KMS-11 (cell line): Measurements from ENCODE around the gene MEIOSIN.

Experiments
- H2AFZ ChIP-seq: fragments of 200-600 bp; sonication (generic); 2 replicates; pipeline ENCODE4 v1.6.1; 2016; ENCODE audit warnings: antibody characterized with exemption, mixed run types, low read depth
- H3K27ac ChIP-seq: fragments of 200-600 bp; sonication (generic); 2 replicates; pipeline ENCODE4 v1.6.1; 2016; ENCODE audit warnings: mild to moderate bottlenecking, mixed run types
- H3K27me3 ChIP-seq: fragments of 200-600 bp; sonication (generic); 2 replicates; pipeline ENCODE4 v1.6.1; 2017; ENCODE audit warnings: mild to moderate bottlenecking, low read depth, mixed run types, moderate library complexity; ENCODE audit not compliant: insufficient read depth
- H3K36me3 ChIP-seq: fragments of 200-600 bp; sonication (generic); 2 replicates; pipeline ENCODE4 v1.6.1; 2017; ENCODE audit warnings: mild to moderate bottlenecking, mixed run types; ENCODE audit not compliant: insufficient read depth
- H3K4me1 ChIP-seq: fragments of 200-600 bp; sonication (generic); 2 replicates; pipeline ENCODE4 v1.6.1; 2016; ENCODE audit warnings: mild to moderate bottlenecking, low read depth, mixed run types; ENCODE audit not compliant: poor library complexity, severe bottlenecking
- H3K4me2 ChIP-seq: fragments of 200-600 bp; sonication (generic); 2 replicates; pipeline ENCODE4 v1.7.0; 2016; ENCODE audit warnings: mild to moderate bottlenecking, mixed run types
- H3K4me3 ChIP-seq: fragments of 200-600 bp; sonication (generic); IDR thresholded peaks from 2 replicates; pipeline ENCODE4 v1.6.1; 2017; ENCODE audit warnings: low read depth, low read length, mixed read lengths; ENCODE audit not compliant: insufficient read depth
- H3K79me2 ChIP-seq: fragments of 200-600 bp; sonication (generic); 2 replicates; pipeline ENCODE4 v1.6.1; 2016; ENCODE audit warnings: low read depth, mixed run types; ENCODE audit not compliant: insufficient read depth
- H3K9ac ChIP-seq: fragments of 200-600 bp; sonication (generic); 2 replicates; pipeline ENCODE4 v1.6.1; 2016; ENCODE audit warnings: mild to moderate bottlenecking, mixed run types
- H4K20me1 ChIP-seq: fragments of 200-600 bp; sonication (generic); 2 replicates; pipeline ENCODE4 v1.6.1; 2016; ENCODE audit warnings: mild to moderate bottlenecking, mixed run types; ENCODE audit not compliant: insufficient read depth
- TF ChIP-seq, protein P1 (sequence below): fragments of 200-600 bp; sonication (generic); conservative IDR thresholded peaks from 2 replicates; pipeline ENCODE4 v1.6.1; 2017; ENCODE audit warnings: low read depth, mild to moderate bottlenecking, antibody characterized with exemption, low read length, moderate library complexity, mixed read lengths

Gene MEIOSIN

DNA sequence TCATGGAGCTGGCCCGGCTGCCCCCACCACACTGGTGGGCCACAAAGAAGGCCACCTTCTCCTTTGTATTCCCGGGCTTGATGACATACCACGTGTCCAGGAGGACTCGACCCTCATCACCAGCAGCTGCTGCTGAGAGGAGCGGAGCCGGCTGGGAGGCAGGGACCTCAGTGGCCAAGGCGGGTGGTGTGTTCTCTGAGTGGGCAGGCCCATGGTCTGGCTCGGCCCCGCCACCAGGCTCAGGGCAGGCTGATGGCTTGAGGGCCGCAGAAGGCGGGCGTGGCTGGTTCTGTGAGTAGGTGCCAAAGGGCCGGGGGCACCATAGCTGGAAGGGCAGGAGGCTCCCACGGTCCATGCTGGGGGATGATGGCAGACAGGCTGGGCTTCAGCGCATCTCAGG lies 20.1 kb upstream of the MEIOSIN start:
- H4K20me1 ChIP-seq, result no peaks in the 10 kb centered on the region
- TF ChIP-seq, protein P1, sequence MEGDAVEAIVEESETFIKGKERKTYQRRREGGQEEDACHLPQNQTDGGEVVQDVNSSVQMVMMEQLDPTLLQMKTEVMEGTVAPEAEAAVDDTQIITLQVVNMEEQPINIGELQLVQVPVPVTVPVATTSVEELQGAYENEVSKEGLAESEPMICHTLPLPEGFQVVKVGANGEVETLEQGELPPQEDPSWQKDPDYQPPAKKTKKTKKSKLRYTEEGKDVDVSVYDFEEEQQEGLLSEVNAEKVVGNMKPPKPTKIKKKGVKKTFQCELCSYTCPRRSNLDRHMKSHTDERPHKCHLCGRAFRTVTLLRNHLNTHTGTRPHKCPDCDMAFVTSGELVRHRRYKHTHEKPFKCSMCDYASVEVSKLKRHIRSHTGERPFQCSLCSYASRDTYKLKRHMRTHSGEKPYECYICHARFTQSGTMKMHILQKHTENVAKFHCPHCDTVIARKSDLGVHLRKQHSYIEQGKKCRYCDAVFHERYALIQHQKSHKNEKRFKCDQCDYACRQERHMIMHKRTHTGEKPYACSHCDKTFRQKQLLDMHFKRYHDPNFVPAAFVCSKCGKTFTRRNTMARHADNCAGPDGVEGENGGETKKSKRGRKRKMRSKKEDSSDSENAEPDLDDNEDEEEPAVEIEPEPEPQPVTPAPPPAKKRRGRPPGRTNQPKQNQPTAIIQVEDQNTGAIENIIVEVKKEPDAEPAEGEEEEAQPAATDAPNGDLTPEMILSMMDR, result no peak
- H3K4me3 ChIP-seq, result no peak overlapping the region
- H3K9ac ChIP-seq, result no peak overlapping the region
- H3K36me3 ChIP-seq, result no peaks in the 10 kb centered on the region
- peaks cover 31% of the 10 kb centered on the region for H3K4me1 ChIP-seq
- H3K27me3 ChIP-seq, result no peaks in the 10 kb centered on the region
- H3K27ac ChIP-seq, result no peak overlapping the region
- no peak overlapping the region for H2AFZ ChIP-seq
- H3K79me2 ChIP-seq, result peaks cover 26% of the 10 kb centered on the region; the same call in 1 of the 2 replicates
- no peak overlapping the region for H3K4me2 ChIP-seq

DNA sequence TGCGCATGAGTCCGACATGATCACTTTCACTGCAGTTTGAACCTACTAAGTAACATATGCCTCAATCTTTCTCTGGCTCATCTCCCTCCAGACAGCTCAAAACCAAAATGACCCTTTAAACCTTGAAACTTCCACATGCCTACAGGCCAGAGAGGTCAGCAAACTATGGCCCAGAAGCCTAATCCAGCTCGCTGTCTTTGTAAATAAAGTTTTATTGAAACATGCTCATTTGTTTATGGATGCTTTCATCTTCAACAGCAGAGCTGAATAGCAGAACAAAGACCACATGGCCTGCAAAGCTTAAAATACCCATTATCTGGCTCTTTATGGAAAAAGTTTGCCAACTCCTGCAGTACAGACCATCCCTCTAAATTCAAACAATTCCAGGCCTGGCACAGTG lies 18.1 kb upstream of the MEIOSIN start:
- Histone ChIP-seq H3K27ac (no peak overlapping the region), H4K20me1 (no peaks in the 10 kb centered on the region), H3K27me3 (no peaks in the 10 kb centered on the region), H3K79me2 (peaks cover 33% of the 10 kb centered on the region; the same call in 1 of the 2 replicates), H3K36me3 (no peaks in the 10 kb centered on the region), H3K4me1 (peaks cover 29% of the 10 kb centered on the region), H3K4me2 (no peak overlapping the region; the same call in 1 of the 2 replicates), H3K4me3 (no peak overlapping the region), H2AFZ (no peak overlapping the region), H3K9ac (no peak overlapping the region)
- TF ChIP-seq, protein P1, result no peak

DNA sequence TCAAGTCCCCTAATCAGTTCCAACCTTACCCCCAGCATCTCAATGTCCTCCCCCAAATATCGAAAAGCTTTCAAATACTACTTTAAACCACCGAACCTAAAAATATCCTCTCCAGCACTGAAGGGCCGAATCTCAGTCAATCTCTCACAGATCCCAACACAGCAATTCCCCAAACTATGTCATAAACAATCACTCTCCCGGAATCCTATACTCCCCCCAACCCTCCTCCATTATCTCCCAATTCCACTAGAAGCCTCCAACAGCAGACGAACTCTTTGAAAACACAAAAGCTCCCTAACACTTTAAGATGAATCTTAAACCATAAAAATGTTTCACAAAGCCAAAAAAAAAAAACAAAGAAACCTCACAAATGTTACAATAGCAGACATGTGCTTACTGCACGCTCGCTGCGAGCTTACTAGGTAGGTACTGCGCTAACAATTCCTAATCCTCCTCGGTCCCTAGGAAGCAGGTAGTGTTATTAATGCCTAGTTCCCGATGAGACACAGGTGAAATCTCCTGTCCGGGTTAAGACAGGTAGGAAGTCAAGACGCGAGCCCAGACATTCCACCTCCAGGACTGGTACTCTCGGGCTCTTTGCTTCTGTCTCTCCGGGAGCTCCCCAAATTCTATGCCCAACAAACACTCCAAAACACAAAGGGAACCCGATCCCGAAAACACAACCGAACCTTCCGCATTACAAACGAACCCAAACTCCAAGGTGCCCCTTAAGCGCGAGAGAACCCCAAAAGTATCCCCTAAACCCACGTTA lies 16.7 kb upstream of the MEIOSIN start:
- peaks cover 33% of the 10 kb centered on the region; the same call in 1 of the 2 replicates for H3K79me2 ChIP-seq
- peak overlapping the region; percentile 52 for H3K27ac ChIP-seq
- peaks cover 29% of the 10 kb centered on the region for H3K4me1 ChIP-seq
- peak overlapping the region; percentile 15; the same call in 1 of the 2 replicates for H2AFZ ChIP-seq
- H3K9ac ChIP-seq, result peak overlapping the region; percentile 67
- H4K20me1 ChIP-seq, result no peaks in the 10 kb centered on the region
- no peaks in the 10 kb centered on the region for H3K36me3 ChIP-seq
- peak overlapping the region; percentile 83 for H3K4me2 ChIP-seq
- H3K27me3 ChIP-seq, result no peaks in the 10 kb centered on the region
- H3K4me3 ChIP-seq, result peak overlapping the region; percentile 76
- TF ChIP-seq, protein P1, result no peak

DNA sequence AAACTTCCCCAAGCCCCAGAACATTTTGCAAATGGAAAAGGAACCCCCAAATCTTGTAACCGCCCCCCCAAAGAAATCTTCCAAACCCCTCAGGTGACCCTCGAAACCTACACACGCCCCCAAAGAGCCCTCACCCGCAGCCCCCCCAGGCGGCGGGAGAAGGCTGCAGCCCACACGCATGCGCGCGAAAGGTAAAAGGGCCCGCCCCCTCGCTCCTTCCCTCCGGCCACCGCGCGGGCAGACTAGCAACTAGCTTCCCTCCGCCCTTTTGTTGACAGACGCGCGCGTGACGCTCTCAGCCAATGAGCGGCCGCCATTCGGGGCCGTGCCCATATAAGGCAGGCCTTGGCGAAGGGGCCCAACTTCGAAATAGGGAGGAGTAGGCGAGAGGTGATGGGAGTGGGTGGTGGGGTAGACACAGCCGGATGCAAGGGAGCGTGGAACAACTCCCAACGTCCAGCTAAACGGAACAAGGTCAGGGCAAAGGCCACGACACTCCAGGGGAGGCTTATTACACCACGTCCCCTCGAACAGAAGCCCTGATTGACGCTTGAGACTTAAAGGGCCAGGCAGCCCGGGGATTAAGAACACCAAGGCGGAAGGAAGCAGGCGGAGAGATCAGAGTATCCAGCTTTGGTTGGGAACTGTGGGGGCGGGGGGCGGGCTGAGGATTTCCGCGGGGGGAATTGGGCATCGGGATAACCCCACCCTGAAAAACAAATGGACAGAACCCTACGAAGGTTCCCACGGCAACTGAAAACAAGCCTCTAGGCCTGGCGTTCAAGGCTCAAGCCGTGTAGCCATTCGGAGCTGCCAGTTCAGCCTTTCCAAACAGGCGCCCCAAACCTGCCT lies 15.9 kb upstream of the MEIOSIN start:
- Histone ChIP-seq H2AFZ (peak overlapping the region; percentile 15; the same call in 1 of the 2 replicates), H4K20me1 (no peaks in the 10 kb centered on the region), H3K27me3 (no peaks in the 10 kb centered on the region), H3K4me1 (peaks cover 29% of the 10 kb centered on the region), H3K4me2 (peak overlapping the region; percentile 83), H3K79me2 (peaks cover 33% of the 10 kb centered on the region; the same call in 1 of the 2 replicates), H3K27ac (peak overlapping the region; percentile 52), H3K4me3 (peak overlapping the region; percentile 76), H3K9ac (peak overlapping the region; percentile 67), H3K36me3 (no peaks in the 10 kb centered on the region)
- TF ChIP-seq, protein P1, result 0 out of 2 replicates have a peak, but pooled peaks have one; percentile 17
